Measurements from ENCODE around the gene FAT3. TPM values are rescaled to one million over a fixed set of nuclear protein-coding genes. Genes with fewer than 3 reads are reported as not detected.

Gene FAT3
- total RNA-seq, 1 experiment from 2014 or later: 0.33 TPM

DNA sequence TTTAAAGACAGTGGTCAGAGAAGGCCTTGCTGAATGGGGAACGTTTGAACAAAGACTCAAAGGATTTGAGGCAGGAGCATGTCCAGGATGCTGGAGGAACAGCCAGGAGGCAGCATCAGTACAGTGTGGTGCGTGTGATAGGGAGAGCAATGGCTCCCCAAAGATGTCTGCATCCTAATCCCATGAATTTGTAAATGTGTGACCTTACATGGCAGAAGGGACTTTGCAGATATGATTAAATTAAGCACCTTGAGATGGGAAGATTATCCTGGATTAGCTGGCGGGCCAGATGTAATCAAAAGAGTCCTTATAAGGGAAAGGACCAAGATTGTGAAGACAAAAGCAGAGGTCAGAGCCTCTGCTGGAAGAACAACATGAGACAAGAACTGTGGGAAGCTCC lies 24.6 kb upstream of the FAT3 start:
- no peaks in the 10 kb centered on the region for H3K36me3 ChIP-seq (ENCODE audit: control insufficient read depth, insufficient read depth, low read length)
- no peaks in the 10 kb centered on the region for H3K9me3 ChIP-seq (ENCODE audit: control insufficient read depth, insufficient read depth, low read depth, low read length)
- H3K27me3 ChIP-seq (ENCODE audit: control insufficient read depth, insufficient read depth, low read length): no peaks in the 10 kb centered on the region
- ChIA-PET POLR2A (no interaction called here), CTCF (no interaction called here)
- H3K27ac ChIP-seq (ENCODE audit: low read length): no peak overlapping the region
- BruUV-seq (replicated peaks): no TSS peak
- ATAC-seq (no peak), DNase-seq (ENCODE audit: low read depth, low spot score) (no peak)
- no peak for TF ChIP-seq CTCF (IDR thresholded peaks at IDR 0.05)
- intact Hi-C loops (cut with micrococcal nuclease; ENCODE audit: unreplicated experiment) (no loop called here), in situ Hi-C loops (cut with HindIII; ENCODE audit: low pct_unique_long_range_greater_than_20kb, low sequenced_read_pairs) (no loop called here)
- H3K4me3 ChIP-seq (ENCODE audit: low read depth in 2 of 2, low read length in 2 of 2): no peak overlapping the region
- H3K4me1 ChIP-seq (ENCODE audit: control insufficient read depth, insufficient read depth, low read length): no peaks in the 10 kb centered on the region

DNA sequence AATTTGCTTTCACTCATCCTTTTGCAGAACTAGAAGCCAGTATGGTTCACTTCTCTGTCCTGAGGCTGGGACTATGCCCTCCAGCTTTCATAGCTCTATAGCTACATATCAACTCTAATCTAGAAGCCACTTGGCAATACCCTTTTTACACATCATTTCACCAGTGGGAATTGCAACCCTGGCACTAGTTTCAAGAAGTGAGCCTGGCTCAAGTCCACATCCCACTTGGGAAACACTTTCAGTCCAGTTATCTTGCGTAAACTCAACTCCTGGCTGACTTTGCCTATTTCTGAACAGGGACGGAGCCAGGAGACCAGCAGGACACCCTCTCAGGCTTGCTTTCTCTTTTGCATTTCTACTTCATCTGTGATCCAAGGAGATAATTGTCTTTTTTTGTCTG lies 19.9 kb upstream of the FAT3 start:
- BruUV-seq (replicated peaks): no TSS peak

More for the DNA sequence above, 19.9 kb upstream of the FAT3 start:
- DNase-seq (ENCODE audit: low read depth, low spot score) (no peak), ATAC-seq (no peak)
- ChIA-PET CTCF (no interaction called here), POLR2A (no interaction called here)
- no peak for TF ChIP-seq CTCF (IDR thresholded peaks at IDR 0.05)
- no peak for TF ChIP-seq POLR2AphosphoS5 (IDR thresholded peaks at IDR 0.05; ENCODE audit: low read depth, low read length)
- no peak for TF ChIP-seq SIN3A (IDR thresholded peaks at IDR 0.05; ENCODE audit: borderline replicate concordance, insufficient read depth, low read depth, low read length)
- TF ChIP-seq, protein P1, sequence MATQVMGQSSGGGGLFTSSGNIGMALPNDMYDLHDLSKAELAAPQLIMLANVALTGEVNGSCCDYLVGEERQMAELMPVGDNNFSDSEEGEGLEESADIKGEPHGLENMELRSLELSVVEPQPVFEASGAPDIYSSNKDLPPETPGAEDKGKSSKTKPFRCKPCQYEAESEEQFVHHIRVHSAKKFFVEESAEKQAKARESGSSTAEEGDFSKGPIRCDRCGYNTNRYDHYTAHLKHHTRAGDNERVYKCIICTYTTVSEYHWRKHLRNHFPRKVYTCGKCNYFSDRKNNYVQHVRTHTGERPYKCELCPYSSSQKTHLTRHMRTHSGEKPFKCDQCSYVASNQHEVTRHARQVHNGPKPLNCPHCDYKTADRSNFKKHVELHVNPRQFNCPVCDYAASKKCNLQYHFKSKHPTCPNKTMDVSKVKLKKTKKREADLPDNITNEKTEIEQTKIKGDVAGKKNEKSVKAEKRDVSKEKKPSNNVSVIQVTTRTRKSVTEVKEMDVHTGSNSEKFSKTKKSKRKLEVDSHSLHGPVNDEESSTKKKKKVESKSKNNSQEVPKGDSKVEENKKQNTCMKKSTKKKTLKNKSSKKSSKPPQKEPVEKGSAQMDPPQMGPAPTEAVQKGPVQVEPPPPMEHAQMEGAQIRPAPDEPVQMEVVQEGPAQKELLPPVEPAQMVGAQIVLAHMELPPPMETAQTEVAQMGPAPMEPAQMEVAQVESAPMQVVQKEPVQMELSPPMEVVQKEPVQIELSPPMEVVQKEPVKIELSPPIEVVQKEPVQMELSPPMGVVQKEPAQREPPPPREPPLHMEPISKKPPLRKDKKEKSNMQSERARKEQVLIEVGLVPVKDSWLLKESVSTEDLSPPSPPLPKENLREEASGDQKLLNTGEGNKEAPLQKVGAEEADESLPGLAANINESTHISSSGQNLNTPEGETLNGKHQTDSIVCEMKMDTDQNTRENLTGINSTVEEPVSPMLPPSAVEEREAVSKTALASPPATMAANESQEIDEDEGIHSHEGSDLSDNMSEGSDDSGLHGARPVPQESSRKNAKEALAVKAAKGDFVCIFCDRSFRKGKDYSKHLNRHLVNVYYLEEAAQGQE (IDR thresholded peaks at IDR 0.05; ENCODE audit: insufficient read depth in 1 of 2, low read depth in 2 of 2, low read length in 1 of 2): no peak
- no peak for TF ChIP-seq TCF7L2 (IDR thresholded peaks at IDR 0.05; ENCODE audit: low read depth, low read length)
- in situ Hi-C loops (cut with HindIII; ENCODE audit: low pct_unique_long_range_greater_than_20kb, low sequenced_read_pairs) (no loop called here), intact Hi-C loops (cut with micrococcal nuclease; ENCODE audit: unreplicated experiment) (no loop called here)
- Histone ChIP-seq H3K27me3 (ENCODE audit: control insufficient read depth, insufficient read depth, low read length) (no peaks in the 10 kb centered on the region), H3K36me3 (ENCODE audit: control insufficient read depth, insufficient read depth, low read length) (no peaks in the 10 kb centered on the region), H3K4me3 (ENCODE audit: low read depth in 2 of 2, low read length in 2 of 2) (no peak overlapping the region), H3K27ac (ENCODE audit: low read length) (no peak overlapping the region), H3K9me3 (ENCODE audit: control insufficient read depth, insufficient read depth, low read depth, low read length) (no peaks in the 10 kb centered on the region), H3K4me1 (ENCODE audit: control insufficient read depth, insufficient read depth, low read length) (no peaks in the 10 kb centered on the region)
